ENCODE measurements around the gene GPM6B. TPM values are rescaled to one million over a fixed set of nuclear protein-coding genes. Genes with fewer than 3 reads are reported as not detected.

Gene GPM6B
- total and polyA plus RNA-seq, 7 donors, result 1.1 to 3.9 (median 2.5) TPM

DNA sequence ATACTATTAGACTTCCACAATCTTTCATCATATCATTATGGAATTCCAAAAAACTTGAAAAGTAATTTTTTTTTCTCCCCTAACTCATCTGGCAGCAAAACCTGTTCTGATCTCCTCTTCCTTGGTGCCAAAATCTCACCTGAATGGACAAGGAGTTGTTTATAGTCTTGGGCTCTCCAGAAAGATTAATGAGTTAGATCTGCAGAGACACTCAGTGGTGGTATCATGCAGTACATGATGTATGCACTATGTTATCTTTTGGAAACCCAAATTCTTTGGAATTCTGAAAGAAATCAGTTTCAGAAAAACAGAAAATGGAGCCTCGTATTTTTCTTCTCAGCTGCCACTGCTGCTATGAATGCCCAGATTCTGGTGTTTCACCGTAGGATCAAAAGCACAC lies 11.7 kb downstream of the GPM6B start:
- Histone ChIP-seq H3K4me3 (no peak overlapping the region), H3K9me3 (no peaks in the 10 kb centered on the region), H3K27me3 (ENCODE audit: insufficient read depth in 3 of 3, low read length in 2 of 3) (peaks cover 0 to 26% (median 2%) of the 10 kb centered on the region in 3 donors), H3K36me3 (ENCODE audit: insufficient read depth in 1 of 2, low read depth in 1 of 2) (no peaks in the 10 kb centered on the region), H3K27ac (no peak overlapping the region), H3K4me1 (no peaks in the 10 kb centered on the region)
- TF ChIP-seq, protein P1, sequence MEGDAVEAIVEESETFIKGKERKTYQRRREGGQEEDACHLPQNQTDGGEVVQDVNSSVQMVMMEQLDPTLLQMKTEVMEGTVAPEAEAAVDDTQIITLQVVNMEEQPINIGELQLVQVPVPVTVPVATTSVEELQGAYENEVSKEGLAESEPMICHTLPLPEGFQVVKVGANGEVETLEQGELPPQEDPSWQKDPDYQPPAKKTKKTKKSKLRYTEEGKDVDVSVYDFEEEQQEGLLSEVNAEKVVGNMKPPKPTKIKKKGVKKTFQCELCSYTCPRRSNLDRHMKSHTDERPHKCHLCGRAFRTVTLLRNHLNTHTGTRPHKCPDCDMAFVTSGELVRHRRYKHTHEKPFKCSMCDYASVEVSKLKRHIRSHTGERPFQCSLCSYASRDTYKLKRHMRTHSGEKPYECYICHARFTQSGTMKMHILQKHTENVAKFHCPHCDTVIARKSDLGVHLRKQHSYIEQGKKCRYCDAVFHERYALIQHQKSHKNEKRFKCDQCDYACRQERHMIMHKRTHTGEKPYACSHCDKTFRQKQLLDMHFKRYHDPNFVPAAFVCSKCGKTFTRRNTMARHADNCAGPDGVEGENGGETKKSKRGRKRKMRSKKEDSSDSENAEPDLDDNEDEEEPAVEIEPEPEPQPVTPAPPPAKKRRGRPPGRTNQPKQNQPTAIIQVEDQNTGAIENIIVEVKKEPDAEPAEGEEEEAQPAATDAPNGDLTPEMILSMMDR (IDR thresholded peaks at IDR 0.05), result no peak
- ATAC-seq, result no peak
- DNase-seq, result no peak
- intact Hi-C loops (cut with DNase I), result no loop called here
- 66 to 89% (median 73%) methylated on average over 2 of the region's 2 CpGs for WGBS, 3 donors

DNA sequence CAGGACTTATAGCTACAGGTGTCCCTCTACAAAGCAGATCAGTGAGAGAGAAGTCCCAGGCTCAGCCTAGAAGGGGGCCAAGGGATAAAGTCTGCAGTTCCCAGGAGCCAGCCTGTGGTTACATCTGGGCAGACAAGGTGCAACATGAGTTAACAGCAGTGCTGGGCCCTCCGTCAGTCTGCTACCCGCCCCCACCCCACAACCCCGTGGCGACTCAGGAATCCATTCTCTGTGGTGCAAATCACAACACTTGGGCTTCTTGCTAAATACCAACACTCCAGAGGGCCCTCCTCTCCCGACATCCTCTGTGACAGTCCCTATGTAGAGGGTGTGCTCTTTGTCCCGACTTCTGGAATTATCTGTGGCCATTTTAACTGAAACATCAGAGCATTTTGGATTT lies 13.8 kb downstream of the GPM6B start:
- TF ChIP-seq, protein P1 (IDR thresholded peaks at IDR 0.05), result no peak
- no peak for ATAC-seq
- intact Hi-C loops (cut with DNase I), result no loop called here
- Histone ChIP-seq H3K27ac (no peak overlapping the region), H3K36me3 (ENCODE audit: insufficient read depth in 1 of 2, low read depth in 1 of 2) (no peaks in the 10 kb centered on the region), H3K4me3 (no peak overlapping the region), H3K9me3 (no peaks in the 10 kb centered on the region), H3K4me1 (no peaks in the 10 kb centered on the region), H3K27me3 (ENCODE audit: insufficient read depth in 3 of 3, low read length in 2 of 3) (peaks cover 0 to 26% (median 2%) of the 10 kb centered on the region in 3 donors)
- no peak for DNase-seq
- 33 to 55% (median 52%) methylated on average over 6 of the region's 6 CpGs for WGBS, 3 donors

DNA sequence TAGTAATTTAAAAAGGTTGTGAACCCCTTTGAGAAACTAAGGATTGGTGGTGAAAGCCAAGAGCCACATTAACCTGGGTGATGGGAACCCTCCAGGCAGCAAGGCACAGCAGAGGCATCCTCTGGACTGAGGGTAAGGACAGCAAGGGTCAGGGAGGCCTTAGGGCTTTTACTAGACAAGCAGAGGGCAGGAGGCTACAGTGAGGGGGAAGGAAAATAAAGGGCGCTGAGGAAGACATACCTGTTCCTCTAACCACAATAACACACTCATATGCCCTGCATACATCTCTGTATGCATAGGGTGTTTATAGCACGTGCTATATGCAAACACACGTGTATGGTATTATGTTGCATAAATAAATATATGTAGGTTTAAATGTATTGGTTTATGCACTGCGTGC lies 18.7 kb downstream of the GPM6B start:
- TF ChIP-seq, protein P1 (IDR thresholded peaks at IDR 0.05), result no peak
- 91 to 96% (median 95%) methylated on average over 4 of the region's 4 CpGs for WGBS, 3 donors
- H3K27me3 ChIP-seq (ENCODE audit: insufficient read depth in 3 of 3, low read length in 2 of 3), result peaks cover 0 to 18% (median 0%) of the 10 kb centered on the region in 3 donors
- DNase-seq (no peak), ATAC-seq (no peak)
- H3K4me3 ChIP-seq, result no peak overlapping the region
- no peak overlapping the region for H3K27ac ChIP-seq
- intact Hi-C loops (cut with DNase I), result no loop called here
- no peaks in the 10 kb centered on the region for H3K4me1 ChIP-seq
- H3K36me3 ChIP-seq (ENCODE audit: insufficient read depth in 1 of 2, low read depth in 1 of 2), result no peaks in the 10 kb centered on the region
- no peaks in the 10 kb centered on the region for H3K9me3 ChIP-seq

GRCh38 chrX:13797512-13797911 lies 19.4 kb downstream of the GPM6B start:
- Histone ChIP-seq H3K36me3 (ENCODE audit: insufficient read depth in 1 of 2, low read depth in 1 of 2) (no peaks in the 10 kb centered on the region), H3K9me3 (no peaks in the 10 kb centered on the region), H3K4me3 (no peak overlapping the region), H3K27ac (no peak overlapping the region), H3K27me3 (ENCODE audit: insufficient read depth in 3 of 3, low read length in 2 of 3) (peaks cover 0 to 18% (median 0%) of the 10 kb centered on the region in 3 donors), H3K4me1 (no peaks in the 10 kb centered on the region)
- intact Hi-C loops (cut with DNase I), result no loop called here
- 89 to 100% (median 91%) methylated on average over 4 of the region's 4 CpGs for WGBS, 3 donors
- TF ChIP-seq, protein P1 (IDR thresholded peaks at IDR 0.05), result no peak
- ATAC-seq (no peak), DNase-seq (no peak)

GRCh38 chrX:13794417-13794816 lies 22.5 kb downstream of the GPM6B start:
- DNase-seq, result no peak
- WGBS, 3 donors, result 83 to 89% (median 88%) methylated on average over 10 of the region's 10 CpGs
- Histone ChIP-seq H3K4me3 (no peak overlapping the region), H3K4me1 (no peaks in the 10 kb centered on the region), H3K27me3 (ENCODE audit: insufficient read depth in 3 of 3, low read length in 2 of 3) (peaks cover 0 to 6% (median 0%) of the 10 kb centered on the region in 3 donors), H3K27ac (no peak overlapping the region), H3K9me3 (no peaks in the 10 kb centered on the region), H3K36me3 (ENCODE audit: insufficient read depth in 1 of 2, low read depth in 1 of 2) (no peaks in the 10 kb centered on the region)
- TF ChIP-seq, protein P1 (IDR thresholded peaks at IDR 0.05), result no peak
- no peak for ATAC-seq
- intact Hi-C loops (cut with DNase I), result no loop called here

All from psoas muscle (tissue), 8 donors.